GM18907 (cell line): Measurements from ENCODE around the gene CBFA2T2.

ENCODE experiments used
- ATAC-seq: cut with Tn5 transposase; IDR thresholded peaks from one replicate; pipeline ENCODE4 v1.9.1; 2021; ENCODE audit warnings: mild to moderate bottlenecking, moderate library complexity; ENCODE audit not compliant: unreplicated experiment

CBFA2T2 gene

DNA sequence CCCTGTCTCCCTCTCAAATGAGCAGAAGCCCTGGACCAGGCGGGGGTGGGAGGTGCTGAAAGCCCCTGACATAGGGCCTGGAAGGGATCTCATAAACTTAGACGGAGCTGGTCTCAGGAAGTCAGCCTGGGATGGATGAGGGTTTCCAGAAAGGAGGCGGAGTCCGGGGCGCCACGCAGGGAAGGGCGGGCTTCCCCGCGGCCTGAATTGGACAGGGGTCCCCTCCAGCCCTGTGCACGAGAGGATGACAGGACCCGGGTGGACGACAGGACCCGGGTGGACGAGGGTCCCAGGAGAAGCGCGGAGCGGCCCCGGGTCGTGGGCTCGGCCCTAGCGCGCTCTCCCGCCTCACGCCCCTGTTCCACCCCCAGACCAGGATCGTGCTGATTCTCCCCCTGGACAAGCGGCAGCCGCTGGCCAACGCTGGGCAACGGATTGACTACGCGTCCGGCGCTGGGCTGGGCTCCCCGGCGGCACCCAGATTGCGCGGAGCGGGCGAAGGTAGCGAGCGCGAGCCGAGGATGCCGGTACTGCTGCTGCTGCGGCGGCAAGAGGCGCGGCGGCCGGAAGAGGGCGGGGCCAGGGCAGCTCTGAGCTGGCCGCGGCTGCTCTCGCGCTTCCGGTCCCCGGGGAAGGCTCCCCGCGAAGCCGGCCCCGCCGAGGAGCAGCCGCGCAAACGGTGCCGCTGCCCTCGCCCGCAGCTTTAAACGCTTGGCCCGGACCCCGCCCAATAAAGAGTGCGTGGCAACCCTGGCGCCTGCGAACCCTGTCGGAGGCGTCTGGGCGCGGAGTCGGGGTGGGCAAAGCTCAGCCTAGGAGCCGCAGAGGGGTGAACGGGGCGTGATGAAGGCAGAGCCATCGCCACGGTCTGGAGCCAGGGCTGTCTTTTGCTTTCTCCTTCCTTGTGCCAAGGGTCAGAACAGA lies 173.5 kb downstream of the CBFA2T2 start:
- peak; percentile 43 for ATAC-seq

DNA sequence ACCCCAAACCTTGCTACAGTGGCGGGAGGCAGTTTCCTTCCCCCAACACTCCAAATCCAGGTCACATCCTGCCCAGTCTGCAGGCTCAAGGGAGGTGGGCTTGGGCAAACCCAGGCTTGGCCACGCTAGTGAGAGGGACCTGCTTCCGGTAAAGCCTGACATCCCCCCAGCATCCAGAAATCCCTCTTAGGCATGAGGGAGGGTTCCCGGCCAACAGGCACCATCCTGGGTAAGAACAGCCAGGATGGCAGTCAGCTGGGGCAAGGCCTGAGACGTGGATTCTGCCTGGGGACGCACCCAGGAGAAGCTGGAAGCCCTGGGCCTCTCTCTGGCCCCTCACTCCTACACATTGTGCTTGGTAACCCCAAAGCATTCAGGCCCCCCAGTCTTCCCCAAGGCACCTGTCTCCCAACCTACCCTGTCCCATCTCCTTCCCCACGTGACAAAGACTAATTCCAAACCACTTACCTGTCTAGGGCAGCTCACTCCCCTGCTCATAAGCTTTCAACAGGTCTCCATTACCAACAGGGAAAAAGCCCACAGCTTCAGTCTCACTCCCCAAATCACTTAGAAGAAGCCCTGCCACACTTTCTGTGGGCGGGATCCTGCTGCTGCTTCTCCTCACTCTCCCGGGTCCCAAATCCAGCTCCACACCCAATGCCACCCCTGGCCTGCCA lies 174.3 kb downstream of the CBFA2T2 start:
- no peak for ATAC-seq

DNA sequence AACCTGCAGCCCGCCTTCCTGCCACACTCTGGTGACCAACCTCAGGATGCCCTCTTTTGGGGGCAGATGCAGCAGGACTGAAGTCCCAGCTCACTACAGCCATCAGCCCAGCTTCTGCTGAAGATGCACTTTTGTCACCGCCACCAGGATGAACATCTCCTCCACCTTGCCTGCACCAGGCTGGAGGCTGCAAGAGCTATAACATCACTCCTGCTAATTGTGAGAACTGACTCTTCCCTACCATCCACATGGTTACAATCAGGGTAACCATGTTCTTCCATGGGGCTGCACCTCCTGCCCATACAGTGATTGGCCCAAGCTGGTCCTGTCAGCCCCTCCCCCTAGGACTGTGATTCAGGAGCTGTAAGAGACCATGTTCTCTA lies 174.9 kb downstream of the CBFA2T2 start:
- ATAC-seq, result no peak

DNA sequence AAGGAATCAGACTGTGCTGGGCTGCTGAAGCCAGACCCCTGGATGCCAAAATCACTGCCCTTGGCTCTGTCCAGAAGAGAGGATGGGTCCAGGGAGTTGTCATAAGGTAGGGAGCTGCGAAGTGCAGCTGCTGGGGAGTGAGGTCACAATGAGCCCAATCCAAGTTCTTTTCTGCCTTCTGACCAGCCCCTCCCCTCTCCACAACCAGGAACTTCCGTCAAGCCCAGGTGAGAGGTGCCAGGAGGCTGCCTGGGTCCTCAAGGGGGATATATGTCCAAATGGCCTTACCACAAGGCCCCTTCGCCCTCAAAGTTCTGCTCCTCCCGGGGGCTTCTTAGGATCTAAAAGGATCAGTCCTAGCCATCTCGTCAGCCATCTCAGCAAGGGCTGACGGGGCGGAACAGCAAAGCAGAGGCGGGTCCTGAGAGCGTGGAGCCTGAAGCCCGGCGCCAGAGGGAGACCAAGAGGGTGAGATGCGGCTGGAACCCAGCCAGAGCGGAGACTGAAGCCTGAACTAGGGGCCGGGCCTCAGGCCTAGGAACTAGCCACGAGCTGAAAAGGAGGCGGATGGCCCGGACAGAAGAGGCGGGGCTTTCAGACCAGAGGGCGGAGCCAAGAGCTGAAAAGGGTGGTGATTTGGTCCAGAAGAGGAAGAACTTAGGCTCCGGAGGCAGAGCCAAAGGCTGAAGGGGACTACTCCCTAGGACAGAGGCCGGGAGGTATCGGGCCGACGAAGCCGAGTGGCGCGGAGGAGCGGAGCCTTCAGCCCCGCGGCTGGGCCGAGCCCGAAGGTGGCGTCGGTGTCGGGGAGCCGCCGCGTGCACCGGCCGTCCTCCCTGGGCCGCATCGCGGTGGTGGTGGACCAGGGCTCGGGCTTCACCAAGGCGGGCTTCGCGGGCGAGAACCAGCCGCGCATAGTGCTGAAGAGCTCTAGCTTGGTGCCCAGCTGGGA lies 176.7 kb downstream of the CBFA2T2 start, which contains the start of gene ACTL10:
Gene ACTL10, plus strand, starts transcription at position 651 of the 952 bp plus-strand sequence. CDS start 555 bp downstream, outside the sequence.
- peak; percentile 59 for ATAC-seq

DNA sequence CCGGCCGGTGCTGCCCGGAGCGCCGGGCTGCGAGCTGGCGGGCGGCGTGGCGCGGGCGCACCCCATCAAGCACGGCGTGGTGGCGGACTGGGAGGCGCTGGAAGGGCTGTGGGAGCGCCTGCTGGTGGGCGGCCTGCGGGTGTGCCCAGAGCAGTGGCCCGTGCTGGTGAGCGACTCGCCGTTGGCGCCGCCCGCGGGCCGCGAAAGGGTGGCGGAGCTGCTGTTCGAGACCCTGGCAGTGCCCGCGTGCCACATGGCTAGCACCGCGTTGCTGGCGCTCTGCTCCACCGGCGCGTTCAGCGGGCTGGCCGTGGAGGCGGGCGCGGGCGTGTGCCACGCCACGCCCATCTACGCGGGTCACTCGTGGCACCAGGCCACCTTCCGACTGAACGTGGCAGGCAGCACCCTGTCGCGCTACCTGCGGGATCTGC lies 177.4 kb downstream of the CBFA2T2 start:
- peak; percentile 18 for ATAC-seq

DNA sequence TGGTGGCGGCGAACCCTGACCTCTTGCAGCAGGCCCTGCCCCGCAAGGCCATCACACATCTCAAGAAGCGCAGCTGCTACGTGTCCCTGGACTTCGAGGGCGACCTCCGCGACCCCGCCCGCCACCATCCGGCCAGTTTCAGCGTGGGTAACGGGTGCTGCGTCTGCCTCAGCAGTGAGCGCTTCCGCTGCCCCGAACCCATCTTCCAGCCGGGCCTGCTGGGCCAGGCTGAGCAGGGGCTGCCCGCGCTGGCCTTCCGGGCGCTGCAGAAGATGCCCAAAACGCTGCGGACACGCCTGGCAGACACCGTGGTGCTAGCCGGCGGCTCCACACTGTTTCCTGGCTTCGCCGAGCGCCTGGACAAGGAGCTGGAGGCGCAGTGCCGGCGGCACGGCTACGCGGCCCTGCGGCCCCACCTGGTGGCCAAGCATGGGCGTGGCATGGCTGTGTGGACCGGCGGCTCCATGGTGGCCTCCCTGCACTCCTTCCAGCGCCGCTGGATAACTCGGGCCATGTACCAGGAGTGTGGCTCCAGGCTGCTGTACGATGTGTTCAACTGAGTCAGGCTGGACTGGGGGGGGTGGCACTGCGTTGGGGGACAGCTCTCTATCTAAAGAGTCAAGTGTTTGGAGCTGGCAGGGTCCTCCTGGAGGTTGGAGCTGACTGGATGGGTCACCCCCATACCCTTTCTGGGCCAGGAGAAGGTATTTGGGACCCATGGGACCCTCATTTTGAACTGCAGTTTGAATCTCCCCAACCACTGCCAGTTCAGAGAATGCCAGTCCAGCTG lies 178.0 kb downstream of the CBFA2T2 start:
- peak; percentile 40 for ATAC-seq

DNA sequence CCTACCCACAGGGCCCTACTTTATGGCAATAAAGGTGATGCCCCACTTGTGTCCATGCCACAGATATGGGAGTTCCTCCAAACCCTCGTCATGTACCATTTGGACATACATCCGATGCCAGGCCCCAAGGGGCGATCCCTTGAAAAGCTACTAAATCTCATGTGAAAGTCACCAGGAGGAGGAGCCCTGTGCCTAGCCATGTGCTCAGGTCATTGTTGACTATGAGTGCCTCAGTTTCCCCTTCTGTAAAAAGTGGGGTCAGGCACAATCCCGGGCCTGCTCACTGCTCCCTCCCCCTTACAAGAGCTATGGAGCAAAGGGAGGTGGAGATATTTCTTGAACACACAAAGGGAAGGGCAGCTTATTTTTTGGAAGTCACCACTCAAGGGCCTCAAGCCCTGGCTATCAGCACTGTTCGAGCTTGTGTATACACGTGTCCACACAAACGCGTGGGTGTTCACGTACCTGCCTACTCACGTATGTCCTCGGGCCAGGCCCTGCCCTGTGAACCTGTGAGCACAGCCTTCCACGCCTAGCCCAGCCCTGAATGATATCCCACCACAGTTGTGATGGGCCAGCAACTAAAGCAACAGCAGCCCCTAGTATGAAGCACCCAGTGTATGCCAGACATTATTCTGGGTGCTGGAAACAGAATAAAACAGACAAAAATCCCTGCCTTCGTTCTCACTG lies 178.7 kb downstream of the CBFA2T2 start:
- no peak for ATAC-seq

DNA sequence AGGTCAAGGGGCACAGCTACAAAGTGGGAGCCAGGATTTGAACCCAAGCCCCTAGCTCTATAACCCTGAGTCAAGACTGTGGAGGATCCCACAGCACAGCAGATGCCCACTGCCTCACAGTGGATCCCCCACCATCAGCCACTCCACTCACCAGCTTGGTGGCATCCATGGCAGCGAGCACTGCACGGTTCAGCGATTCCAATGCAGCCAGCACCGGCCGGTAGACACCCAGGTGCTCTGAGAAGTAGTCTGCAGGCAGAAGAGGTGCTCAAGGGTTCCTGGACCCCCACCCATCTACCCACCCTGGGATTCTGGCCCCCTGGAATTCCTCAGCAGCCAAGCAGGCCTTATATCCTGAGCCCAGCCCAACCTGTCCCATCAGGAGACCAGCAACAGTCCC lies 179.3 kb downstream of the CBFA2T2 start:
- no peak for ATAC-seq

DNA sequence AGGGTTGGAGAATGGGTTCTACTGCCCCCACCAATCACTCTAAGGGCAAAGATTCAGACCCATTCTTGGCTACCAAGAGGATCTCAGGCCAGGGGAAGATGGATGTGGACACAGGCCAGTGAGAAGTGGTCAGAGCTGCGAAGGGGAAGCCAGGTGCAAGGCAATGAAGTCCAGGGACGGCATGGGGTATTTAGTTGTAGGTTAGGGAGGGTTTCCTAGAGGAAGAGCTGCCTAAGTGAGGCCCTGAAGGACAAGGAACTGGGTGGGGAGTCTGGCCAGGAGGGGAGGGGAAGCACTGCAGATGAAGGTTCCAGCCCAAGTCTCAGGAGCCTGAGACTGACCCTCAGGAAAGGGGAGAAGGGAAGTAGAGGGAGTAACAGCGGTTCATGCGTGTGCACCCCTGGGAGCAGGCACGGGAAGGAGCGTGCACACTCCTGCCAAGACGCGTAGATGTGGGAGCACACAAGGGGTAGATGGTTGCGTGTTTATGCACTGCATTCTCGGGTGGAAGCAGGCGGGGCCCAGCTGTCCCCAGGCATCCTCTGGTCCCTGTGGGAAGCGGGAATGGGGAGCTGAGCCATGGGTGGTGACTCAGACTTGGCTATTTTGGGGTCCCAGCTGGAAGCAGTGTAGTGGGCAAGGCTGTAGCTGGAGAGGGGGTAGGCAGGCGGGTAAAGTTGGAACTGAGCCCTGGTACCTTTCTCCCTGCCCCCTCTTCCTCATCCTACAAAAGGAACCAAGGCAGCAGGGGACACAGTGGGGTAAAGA lies 180.2 kb downstream of the CBFA2T2 start:
- ATAC-seq, result no peak

DNA sequence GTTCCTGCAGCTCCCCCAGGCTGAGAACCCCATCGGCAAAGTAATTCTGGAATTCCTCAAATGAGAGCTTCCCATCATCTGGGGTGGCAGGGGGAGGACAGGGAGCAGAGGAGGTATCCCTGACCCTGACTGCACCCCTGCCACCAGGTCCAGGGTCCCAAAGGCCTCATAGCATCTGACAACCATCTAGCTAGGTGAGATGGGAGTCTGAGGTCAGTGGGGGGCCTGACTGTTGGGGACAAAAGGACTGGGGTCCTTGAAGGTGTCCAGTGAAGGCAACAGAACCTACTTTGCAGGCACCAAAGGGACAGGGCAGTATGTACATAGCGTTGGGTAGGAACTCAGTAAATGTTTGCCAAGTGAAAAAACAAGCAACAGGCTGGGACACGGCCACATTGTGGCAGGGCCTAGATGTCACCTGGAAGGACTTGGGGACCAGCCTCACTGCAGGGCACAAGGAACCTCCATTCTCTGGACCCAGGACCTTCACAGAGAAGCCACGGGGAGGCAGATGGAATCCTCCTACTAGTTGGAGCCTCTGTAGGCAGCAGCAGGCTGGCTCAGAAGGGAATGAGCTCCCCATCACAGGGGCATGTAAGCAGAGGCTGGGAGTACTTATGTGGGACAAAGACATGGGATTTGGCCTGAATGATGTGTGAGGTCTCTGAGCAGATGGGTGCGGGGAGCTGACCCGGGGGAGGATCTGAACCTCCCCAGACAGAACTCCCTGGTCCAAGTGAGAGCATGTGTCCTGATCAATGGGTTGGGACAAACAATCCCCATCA lies 181.0 kb downstream of the CBFA2T2 start:
- ATAC-seq, result no peak

DNA sequence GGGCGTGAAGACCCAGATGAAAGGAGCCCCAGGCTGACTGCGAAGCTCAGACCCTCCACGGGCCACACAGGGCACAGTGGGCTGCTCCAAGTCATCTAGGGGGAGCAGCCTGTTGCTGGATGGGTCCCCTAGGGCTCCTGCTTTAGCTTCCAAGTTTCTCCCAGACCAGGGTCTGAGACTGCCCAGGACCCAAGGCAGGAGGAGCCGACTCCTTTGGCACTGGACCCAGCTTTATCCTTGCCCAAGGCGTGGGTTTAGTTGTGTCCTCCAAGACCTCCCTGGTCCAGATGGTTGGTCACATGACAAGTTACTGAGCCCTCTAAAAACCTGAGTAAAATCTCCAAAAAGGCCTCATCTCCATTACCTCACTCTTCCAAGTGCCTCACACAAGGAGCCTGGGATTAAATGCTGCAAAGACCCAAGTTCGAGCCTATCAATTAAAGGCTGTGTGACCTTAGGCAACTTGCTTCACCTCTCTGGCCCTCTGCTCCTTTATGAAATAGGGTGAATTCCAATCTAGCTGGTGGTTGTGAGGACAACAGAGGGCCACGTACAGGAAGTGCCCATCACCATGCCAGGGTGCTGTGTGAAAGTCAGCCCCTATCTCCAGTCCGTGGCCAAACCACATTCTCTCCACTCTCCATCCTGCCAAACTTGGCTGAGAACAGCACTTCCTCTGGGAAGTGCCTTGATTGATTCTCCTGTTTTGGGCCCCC lies 181.8 kb downstream of the CBFA2T2 start:
- ATAC-seq, result no peak

DNA sequence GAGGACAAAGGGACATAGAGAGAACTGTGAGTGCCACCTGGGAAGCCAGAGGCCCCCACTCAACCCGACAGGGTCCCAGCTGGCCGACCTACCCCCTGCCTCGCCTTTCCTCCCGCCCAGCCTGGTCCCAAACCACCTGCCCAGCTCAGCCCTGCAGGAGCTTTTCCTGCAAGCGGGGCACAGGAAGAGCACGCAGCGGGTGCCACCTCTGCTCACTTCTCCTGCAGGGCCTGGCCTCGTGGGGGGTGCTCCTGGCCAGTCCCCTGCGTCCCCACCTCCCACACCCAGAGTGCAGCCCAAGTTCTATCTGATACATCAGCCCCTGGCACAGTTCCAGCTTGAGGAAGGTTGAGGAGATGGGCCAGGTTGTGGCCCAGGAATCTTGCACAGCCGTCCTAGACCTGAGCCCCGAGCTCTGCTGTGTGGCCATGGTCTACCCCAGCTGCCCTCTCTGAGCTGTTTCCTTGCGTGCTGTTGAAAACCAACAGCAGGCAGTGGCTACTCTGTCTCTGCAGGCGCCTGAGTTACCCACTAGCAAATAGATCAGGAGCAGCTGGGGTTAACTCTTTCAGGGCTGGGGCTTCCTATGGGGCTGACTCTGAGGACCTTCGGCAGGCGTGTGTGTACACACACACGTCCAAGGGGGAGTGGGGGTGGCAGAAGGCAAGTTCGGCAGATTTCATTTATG lies 182.7 kb downstream of the CBFA2T2 start:
- no peak for ATAC-seq

DNA sequence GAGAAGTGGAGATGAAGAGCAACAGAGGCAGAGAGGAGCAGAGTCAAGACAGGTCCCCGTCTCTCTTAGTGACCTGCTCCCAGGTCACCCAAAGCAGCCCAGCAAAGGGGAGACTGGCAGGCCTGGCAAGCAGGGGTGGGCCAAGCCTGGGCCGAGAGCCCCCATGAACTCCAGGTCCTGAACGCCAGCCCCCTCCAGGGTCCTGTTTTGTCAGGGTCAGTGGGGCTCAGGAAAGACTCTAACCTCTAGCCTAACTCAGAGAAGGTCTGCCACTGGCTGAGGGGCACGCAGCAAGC lies 183.2 kb downstream of the CBFA2T2 start:
- ATAC-seq, result no peak

DNA sequence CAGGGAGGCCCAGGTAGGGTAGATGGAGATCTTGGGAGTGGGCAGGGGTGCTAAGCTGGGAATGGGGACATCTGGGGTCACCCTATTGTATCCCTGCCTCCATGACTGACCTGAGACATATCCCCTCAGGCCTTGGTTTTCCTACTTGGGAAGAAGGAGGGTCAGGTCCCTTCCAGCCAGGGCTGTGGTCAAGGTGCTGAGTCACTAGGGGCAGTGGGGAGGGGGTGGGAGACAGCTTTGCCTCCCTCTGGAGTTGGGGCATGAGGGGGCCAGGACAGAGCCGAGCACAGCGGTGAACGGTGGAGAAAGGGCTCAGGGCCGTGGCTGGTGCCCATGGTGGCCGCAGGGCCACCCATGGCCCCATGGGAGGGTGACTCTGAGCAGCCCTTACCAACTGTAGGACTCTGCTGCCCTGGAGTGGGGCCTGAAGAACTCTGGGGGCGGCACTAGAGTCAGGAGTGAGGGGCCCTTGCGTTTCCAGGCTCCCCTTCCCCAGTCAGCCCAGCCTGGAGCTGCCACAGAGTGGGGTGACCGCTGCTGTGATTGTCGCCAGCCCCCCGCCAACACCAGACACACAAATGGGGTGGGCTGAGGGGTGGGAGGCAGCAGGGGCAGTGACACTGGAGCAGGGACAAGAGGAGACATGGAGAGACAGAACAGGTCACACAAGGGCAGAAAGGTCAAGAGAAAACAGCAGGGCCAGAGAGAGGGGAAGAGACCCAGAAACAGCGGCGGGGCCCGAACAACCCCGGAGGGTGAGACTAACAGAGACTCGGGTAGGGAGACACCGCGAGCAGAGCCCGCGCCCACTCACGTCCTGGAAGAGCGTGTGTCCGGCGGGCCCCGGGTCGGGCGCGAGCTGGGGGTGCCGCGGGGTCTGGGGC lies 183.8 kb downstream of the CBFA2T2 start:
- ATAC-seq, result no peak

DNA sequence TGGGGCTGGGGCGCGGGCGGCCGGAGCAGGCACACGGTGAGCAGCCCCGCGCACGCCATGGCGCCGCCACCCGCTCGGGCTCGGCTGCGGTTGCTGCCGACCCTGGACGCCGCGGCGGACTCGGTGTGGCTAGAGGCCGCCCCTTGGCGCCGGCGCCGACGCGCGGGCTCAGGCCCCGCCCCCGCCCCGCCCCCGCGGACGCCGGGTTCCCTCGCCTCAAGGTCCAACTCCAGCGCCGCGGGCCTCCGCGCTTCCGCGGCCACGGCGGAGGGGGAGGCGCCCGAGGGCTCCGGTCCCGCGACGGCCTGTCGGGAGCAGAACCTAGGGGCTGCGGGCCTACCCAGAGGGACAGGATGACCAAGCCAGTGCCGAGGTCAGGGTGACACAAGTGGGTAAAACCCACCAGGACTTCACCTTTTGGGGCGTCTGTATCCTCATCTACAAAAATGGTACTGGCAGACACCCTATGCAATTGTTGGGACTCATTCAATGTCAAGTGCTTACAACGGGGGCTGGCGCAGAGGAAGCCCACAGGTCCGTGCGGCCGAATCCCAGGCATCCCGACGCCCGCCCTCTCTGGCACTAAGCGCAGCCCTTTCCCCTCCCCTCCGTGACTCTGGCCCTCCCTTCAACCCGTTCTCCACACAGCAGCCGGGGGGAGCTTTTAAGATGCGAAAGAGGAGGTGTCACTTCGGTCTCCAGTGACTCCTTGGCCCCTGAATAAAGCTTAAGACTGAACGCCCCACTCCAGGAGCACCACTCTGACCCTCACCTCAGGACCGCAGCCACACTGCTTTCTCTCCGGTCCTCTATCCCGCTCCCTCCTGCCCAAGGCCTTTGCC lies 184.6 kb downstream of the CBFA2T2 start, which contains the start of gene NECAB3:
Gene NECAB3, minus strand, starts transcription at position 135 of the 842 bp plus-strand sequence. Its CDS starts 76 bp downstream, at position 59.
- peak; percentile 42 for ATAC-seq
